HEK293 (cell line): ENCODE data around the gene GCLM.

ENCODE experiments used
- YY1 ChIP-seq: fragments of 450-650 bp; formaldehyde crosslinking; IDR thresholded peaks from 2 replicates; pipeline ENCODE4 v1.5.1; 2018; ENCODE audit warnings: missing biosample characterization, missing genetic modification characterization
- ZBTB48 ChIP-seq: fragments of 450-650 bp; formaldehyde crosslinking; IDR thresholded peaks from 2 replicates; pipeline ENCODE4 v1.5.1; 2016; ENCODE audit warnings: missing biosample characterization, missing genetic modification characterization
- ZEB2 ChIP-seq: fragments of 450-650 bp; formaldehyde crosslinking; IDR thresholded peaks from 2 replicates; pipeline ENCODE4 v1.5.1; 2016; ENCODE audit warnings: missing biosample characterization, missing genetic modification characterization
- ZNF10 ChIP-seq: fragments of 450-650 bp; formaldehyde crosslinking; IDR thresholded peaks from 2 replicates; pipeline ENCODE4 v1.5.1; 2017; ENCODE audit warnings: missing biosample characterization, missing genetic modification characterization
- ZNF114 ChIP-seq: fragments of 450-650 bp; formaldehyde crosslinking; IDR thresholded peaks from 2 replicates; pipeline ENCODE4 v1.5.0; 2017; ENCODE audit warnings: missing biosample characterization, missing genetic modification characterization
- ZNF121 ChIP-seq: fragments of 450-650 bp; formaldehyde crosslinking; IDR thresholded peaks from 2 replicates; pipeline ENCODE4 v1.5.1; 2016; ENCODE audit warnings: missing biosample characterization, missing genetic modification characterization
- ZNF184 ChIP-seq: fragments of 450-650 bp; IDR thresholded peaks from 2 replicates; pipeline ENCODE4 v1.5.1; 2018; ENCODE audit warnings: missing biosample characterization, mild to moderate bottlenecking, missing genetic modification characterization
- ZNF501 ChIP-seq: fragments of 450-650 bp; formaldehyde crosslinking; IDR thresholded peaks from 2 replicates; pipeline ENCODE4 v1.5.1; 2016; ENCODE audit warnings: missing biosample characterization, missing genetic modification characterization
- TF ChIP-seq, protein P1 (sequence below): fragments of 450-650 bp; formaldehyde crosslinking; IDR thresholded peaks from 2 replicates; pipeline ENCODE4 v1.5.1; 2016; ENCODE audit warnings: missing biosample characterization, missing genetic modification characterization
- TF ChIP-seq, protein P2 (sequence below): fragments of 450-650 bp; formaldehyde crosslinking; IDR thresholded peaks from 2 replicates; pipeline ENCODE4 v1.5.1; 2016; ENCODE audit warnings: missing biosample characterization, missing genetic modification characterization, low read depth

GRCh38 chr1:93910305-93910704 is 1.1 kb upstream of the GCLM start:
- TF ChIP-seq ZEB2 (tag by site-specific recombination) (no peak), ZNF121 (tag by site-specific recombination) (no peak), ZNF10 (tag by site-specific recombination) (no peak), YY1 (tag by site-specific recombination) (no peak), ZBTB48 (tag by site-specific recombination) (no peak), ZNF184 (tag by site-specific recombination) (no peak), ZNF114 (tag by site-specific recombination) (no peak), ZNF501 (tag by site-specific recombination) (no peak)
- TF ChIP-seq, protein P1, sequence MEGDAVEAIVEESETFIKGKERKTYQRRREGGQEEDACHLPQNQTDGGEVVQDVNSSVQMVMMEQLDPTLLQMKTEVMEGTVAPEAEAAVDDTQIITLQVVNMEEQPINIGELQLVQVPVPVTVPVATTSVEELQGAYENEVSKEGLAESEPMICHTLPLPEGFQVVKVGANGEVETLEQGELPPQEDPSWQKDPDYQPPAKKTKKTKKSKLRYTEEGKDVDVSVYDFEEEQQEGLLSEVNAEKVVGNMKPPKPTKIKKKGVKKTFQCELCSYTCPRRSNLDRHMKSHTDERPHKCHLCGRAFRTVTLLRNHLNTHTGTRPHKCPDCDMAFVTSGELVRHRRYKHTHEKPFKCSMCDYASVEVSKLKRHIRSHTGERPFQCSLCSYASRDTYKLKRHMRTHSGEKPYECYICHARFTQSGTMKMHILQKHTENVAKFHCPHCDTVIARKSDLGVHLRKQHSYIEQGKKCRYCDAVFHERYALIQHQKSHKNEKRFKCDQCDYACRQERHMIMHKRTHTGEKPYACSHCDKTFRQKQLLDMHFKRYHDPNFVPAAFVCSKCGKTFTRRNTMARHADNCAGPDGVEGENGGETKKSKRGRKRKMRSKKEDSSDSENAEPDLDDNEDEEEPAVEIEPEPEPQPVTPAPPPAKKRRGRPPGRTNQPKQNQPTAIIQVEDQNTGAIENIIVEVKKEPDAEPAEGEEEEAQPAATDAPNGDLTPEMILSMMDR, result no peak
- TF ChIP-seq, protein P2, sequence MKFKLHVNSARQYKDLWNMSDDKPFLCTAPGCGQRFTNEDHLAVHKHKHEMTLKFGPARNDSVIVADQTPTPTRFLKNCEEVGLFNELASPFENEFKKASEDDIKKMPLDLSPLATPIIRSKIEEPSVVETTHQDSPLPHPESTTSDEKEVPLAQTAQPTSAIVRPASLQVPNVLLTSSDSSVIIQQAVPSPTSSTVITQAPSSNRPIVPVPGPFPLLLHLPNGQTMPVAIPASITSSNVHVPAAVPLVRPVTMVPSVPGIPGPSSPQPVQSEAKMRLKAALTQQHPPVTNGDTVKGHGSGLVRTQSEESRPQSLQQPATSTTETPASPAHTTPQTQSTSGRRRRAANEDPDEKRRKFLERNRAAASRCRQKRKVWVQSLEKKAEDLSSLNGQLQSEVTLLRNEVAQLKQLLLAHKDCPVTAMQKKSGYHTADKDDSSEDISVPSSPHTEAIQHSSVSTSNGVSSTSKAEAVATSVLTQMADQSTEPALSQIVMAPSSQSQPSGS (tag by site-specific recombination), result no peak
